ENCODE measurements around the gene LIPC. TPM values are rescaled to one million over a fixed set of nuclear protein-coding genes. Genes with fewer than 3 reads are reported as not detected.

LIPC gene
- total RNA-seq, 1 donor from 2014 or later: under 0.01 TPM

DNA sequence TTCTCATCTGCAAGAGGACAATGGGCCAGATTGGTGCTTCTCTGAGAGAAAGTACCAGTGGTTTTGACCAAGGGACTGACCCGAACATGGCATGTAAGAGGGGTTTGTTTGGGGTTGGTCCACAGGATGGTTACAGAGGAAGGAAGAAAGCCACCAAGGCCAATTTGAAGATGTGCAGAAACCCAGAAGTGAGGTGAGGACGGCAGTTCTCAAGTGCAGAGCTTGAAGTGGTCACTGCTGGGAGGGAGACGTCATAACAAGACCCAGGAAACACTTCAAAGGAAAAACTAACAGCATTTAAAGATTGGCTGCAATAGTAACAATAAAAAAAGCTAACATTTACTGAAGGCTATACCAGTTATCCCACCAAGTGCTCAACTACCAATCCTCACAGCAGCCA is 29.1 kb downstream of the LIPC start:
- peaks cover 11 to 20% (median 14%) of the 10 kb centered on the region in 3 donors for H3K4me1 ChIP-seq (ENCODE audit: control insufficient read depth in 3 of 3, insufficient read depth in 3 of 3, low read length in 3 of 3)
- no peaks in the 10 kb centered on the region for H3K36me3 ChIP-seq (ENCODE audit: control insufficient read depth in 3 of 3, insufficient read depth in 3 of 3, low read length in 3 of 3)
- no peaks in the 10 kb centered on the region for H3K9me3 ChIP-seq (ENCODE audit: control insufficient read depth in 3 of 3, low read length in 3 of 3)
- H3K9ac ChIP-seq (ENCODE audit: low read depth in 1 of 3, low read length in 3 of 3): no peak overlapping the region
- no peak overlapping the region for H3K4me3 ChIP-seq (ENCODE audit: low read length in 3 of 3)
- H3K27ac ChIP-seq (ENCODE audit: low read depth, low read length): no peak overlapping the region
- H3K27me3 ChIP-seq (ENCODE audit: control insufficient read depth in 3 of 3, insufficient read depth in 3 of 3, low read length in 3 of 3): no peaks in the 10 kb centered on the region

DNA sequence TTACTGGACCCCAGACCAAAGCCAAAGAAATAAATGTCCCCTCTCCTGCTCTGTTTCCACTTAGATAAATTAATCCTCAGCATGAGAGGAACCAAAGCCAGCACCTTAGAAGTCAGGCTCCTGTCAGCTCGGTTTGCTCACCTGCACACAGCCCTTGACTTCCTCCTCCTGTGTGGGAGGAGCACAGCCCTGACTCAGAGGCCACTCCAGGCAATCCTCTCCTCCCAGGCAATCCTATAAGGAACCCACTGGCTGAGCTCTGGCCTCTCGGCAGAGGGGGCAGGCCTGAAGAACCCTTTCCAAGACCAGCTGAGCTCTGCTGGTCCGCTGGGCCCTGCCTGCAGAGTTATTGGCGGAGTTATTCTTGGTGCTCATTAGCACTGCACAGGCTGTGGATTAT is 30.8 kb downstream of the LIPC start:
- H3K27me3 ChIP-seq (ENCODE audit: control insufficient read depth in 3 of 3, insufficient read depth in 3 of 3, low read length in 3 of 3): no peaks in the 10 kb centered on the region
- no peak overlapping the region for H3K27ac ChIP-seq (ENCODE audit: low read depth, low read length)
- H3K36me3 ChIP-seq (ENCODE audit: control insufficient read depth in 3 of 3, insufficient read depth in 3 of 3, low read length in 3 of 3): no peaks in the 10 kb centered on the region
- H3K9ac ChIP-seq (ENCODE audit: low read depth in 1 of 3, low read length in 3 of 3): no peak overlapping the region
- peaks cover 11 to 20% (median 14%) of the 10 kb centered on the region in 3 donors for H3K4me1 ChIP-seq (ENCODE audit: control insufficient read depth in 3 of 3, insufficient read depth in 3 of 3, low read length in 3 of 3)
- no peaks in the 10 kb centered on the region for H3K9me3 ChIP-seq (ENCODE audit: control insufficient read depth in 3 of 3, low read length in 3 of 3)
- H3K4me3 ChIP-seq (ENCODE audit: low read length in 3 of 3): no peak overlapping the region

DNA sequence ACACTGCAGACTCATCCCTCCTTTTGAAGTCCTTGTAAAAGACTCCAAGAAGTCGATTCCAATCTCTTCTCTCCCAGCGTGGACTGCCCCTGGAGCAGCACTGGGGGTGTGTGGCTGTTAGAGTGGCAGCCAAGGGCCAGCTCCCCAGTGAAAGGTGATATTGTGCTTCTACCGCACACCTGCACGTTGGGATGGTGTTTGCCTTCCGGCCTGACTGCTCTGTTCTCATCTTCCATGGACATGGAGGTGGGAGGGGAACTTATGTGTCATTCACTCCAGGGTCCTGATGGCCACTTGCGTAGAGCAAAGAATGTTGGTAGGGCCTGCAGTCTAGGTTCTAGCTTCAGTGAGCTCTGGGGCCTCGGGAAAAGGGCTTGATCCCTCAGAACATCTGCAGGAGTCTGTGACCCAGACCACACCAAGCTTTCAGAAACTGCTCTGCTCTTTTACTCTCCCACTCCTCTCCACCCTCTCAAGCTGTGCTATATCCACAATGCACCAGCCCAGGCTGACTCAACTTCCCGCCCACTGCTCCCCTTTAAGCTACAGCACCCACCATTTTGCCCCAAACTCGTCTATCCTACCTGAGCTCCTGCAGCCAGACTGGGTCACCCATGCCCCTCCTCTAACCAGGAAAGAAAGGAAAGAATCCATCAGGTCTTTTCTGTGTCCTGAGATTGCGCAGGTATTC is 31.3 kb downstream of the LIPC start:
- no peaks in the 10 kb centered on the region for H3K36me3 ChIP-seq (ENCODE audit: control insufficient read depth in 3 of 3, insufficient read depth in 3 of 3, low read length in 3 of 3)
- no peaks in the 10 kb centered on the region for H3K9me3 ChIP-seq (ENCODE audit: control insufficient read depth in 3 of 3, low read length in 3 of 3)
- H3K4me3 ChIP-seq (ENCODE audit: low read length in 3 of 3): no peak overlapping the region
- no peak overlapping the region for H3K27ac ChIP-seq (ENCODE audit: low read depth, low read length)
- H3K9ac ChIP-seq (ENCODE audit: low read depth in 1 of 3, low read length in 3 of 3): no peak overlapping the region
- H3K27me3 ChIP-seq (ENCODE audit: control insufficient read depth in 3 of 3, insufficient read depth in 3 of 3, low read length in 3 of 3): no peaks in the 10 kb centered on the region
- H3K4me1 ChIP-seq (ENCODE audit: control insufficient read depth in 3 of 3, insufficient read depth in 3 of 3, low read length in 3 of 3): peaks cover 11 to 20% (median 14%) of the 10 kb centered on the region in 3 donors

DNA sequence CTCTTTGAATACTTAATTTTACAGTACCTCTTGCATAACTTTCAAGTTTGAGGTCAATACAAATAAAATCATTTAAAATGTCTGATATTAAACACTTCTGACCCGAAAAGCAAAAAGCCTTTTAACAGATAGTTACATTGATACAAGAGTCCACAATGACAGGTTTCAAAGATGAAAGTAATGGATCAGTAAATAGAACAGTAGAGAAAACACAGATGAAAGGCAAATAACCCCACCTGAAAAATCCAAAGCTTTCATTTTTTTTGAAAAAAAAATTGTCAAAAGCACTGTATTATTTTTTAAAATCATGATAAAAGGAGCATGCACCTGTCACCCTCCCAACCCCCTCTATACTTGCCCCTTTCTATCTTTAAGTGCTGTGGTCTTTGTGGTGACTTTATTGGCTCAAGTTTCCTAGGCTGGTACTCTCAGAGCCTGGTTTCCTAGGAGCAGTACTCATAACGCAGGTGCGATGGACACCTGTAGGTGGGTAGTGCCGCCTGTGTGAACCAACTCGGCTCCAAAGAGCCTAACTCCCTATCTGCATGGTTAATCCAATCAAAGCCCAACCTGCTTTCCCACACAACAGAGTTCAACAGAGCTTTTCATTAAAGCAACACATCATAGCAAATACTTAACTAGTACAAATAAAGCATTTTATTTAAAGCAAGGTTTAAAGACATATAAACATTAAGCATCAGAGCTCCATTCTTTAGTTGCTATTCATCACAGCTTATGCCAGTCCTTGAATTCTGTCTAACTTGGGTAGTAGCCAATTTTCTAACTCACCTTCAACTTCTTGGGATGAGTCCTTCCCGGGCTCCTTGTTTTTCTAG is 32.2 kb downstream of the LIPC start:
- no peaks in the 10 kb centered on the region for H3K9me3 ChIP-seq (ENCODE audit: control insufficient read depth in 3 of 3, low read length in 3 of 3)
- no peaks in the 10 kb centered on the region for H3K27me3 ChIP-seq (ENCODE audit: control insufficient read depth in 3 of 3, insufficient read depth in 3 of 3, low read length in 3 of 3)
- H3K9ac ChIP-seq (ENCODE audit: low read depth in 1 of 3, low read length in 3 of 3): no peak overlapping the region
- H3K4me3 ChIP-seq (ENCODE audit: low read length in 3 of 3): no peak overlapping the region
- no peaks in the 10 kb centered on the region for H3K36me3 ChIP-seq (ENCODE audit: control insufficient read depth in 3 of 3, insufficient read depth in 3 of 3, low read length in 3 of 3)
- H3K27ac ChIP-seq (ENCODE audit: low read depth, low read length): no peak overlapping the region
- H3K4me1 ChIP-seq (ENCODE audit: control insufficient read depth in 3 of 3, insufficient read depth in 3 of 3, low read length in 3 of 3): peaks cover 6 to 11% (median 8%) of the 10 kb centered on the region in 3 donors

DNA sequence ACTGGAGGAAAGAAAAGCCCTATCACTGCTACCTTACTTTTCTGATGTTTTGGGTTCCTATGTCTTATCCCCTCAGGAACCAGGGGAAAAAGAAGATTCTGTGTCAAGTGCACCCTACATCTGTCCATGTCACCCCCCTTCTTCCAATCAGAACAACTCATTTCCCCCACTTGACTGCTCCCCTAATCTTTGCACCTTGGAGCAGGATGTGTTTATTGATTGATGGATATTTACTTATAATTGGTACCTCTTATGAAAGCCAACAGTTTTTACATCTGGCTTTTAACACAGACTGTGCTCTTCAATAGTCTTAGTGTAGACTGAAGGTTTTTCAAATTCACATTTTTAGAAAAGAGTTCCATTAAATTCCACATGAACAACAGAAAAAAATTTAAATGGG is 33.3 kb downstream of the LIPC start:
- H3K9me3 ChIP-seq (ENCODE audit: control insufficient read depth in 3 of 3, low read length in 3 of 3): no peaks in the 10 kb centered on the region
- H3K9ac ChIP-seq (ENCODE audit: low read depth in 1 of 3, low read length in 3 of 3): no peak overlapping the region
- peaks cover 0 to 2% (median 0%) of the 10 kb centered on the region in 3 donors for H3K4me1 ChIP-seq (ENCODE audit: control insufficient read depth in 3 of 3, insufficient read depth in 3 of 3, low read length in 3 of 3)
- H3K27ac ChIP-seq (ENCODE audit: low read depth, low read length): no peak overlapping the region
- H3K27me3 ChIP-seq (ENCODE audit: control insufficient read depth in 3 of 3, insufficient read depth in 3 of 3, low read length in 3 of 3): no peaks in the 10 kb centered on the region
- no peaks in the 10 kb centered on the region for H3K36me3 ChIP-seq (ENCODE audit: control insufficient read depth in 3 of 3, insufficient read depth in 3 of 3, low read length in 3 of 3)
- no peak overlapping the region for H3K4me3 ChIP-seq (ENCODE audit: low read length in 3 of 3)

DNA sequence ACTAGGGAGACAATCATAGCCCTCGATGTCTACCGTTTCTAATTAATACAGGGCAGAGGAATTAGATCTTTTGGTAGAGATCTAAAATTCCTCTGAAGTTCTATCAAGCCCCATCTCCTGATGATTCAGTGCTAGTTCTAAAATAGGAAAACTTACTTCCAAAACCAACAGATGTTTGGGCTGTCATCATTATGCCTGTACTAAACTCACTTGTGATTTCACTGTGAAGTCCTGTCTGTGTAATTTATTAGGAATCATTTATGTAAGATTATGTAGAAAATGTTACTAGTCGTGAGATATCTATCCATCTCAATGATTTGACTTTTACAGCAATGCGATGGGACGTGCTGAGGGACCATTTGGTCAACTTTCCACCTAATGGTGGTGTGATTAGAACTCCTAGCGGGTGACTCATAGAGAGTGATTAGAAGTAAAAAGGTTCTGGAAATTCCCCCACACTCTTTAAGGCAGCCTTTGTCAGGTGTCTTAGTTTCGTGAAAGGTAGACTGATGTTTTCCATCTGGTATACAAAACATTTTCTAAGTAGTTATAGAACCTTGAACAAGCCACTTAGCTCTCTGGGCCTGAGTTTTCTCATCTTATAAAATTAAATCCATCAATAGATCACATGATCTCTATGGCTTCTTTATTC is 34.2 kb downstream of the LIPC start:
- H3K36me3 ChIP-seq (ENCODE audit: control insufficient read depth in 3 of 3, insufficient read depth in 3 of 3, low read length in 3 of 3): no peaks in the 10 kb centered on the region
- H3K9me3 ChIP-seq (ENCODE audit: control insufficient read depth in 3 of 3, low read length in 3 of 3): no peaks in the 10 kb centered on the region
- H3K4me1 ChIP-seq (ENCODE audit: control insufficient read depth in 3 of 3, insufficient read depth in 3 of 3, low read length in 3 of 3): no peaks in the 10 kb centered on the region
- H3K4me3 ChIP-seq (ENCODE audit: low read length in 3 of 3): no peak overlapping the region
- no peak overlapping the region for H3K9ac ChIP-seq (ENCODE audit: low read depth in 1 of 3, low read length in 3 of 3)
- no peaks in the 10 kb centered on the region for H3K27me3 ChIP-seq (ENCODE audit: control insufficient read depth in 3 of 3, insufficient read depth in 3 of 3, low read length in 3 of 3)
- H3K27ac ChIP-seq (ENCODE audit: low read depth, low read length): no peak overlapping the region

DNA sequence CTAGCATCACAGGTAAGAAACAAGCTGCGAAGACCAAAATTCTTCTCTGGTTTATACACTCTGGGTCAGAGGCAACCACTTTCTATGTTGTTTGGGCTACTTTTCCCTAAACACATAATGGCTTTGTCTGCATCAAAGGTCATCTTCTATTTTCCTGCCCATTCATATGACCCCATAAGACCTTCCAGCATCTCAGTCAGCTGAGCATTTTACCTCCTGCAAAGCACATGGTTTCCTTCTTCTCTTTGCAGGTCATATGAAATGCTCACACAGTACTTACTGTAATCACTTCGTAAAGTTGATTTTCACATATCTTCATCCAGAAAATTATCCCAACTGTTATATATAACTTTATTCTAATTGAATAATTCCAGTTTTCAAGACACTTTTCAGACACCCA is 34.8 kb downstream of the LIPC start:
- no peaks in the 10 kb centered on the region for H3K4me1 ChIP-seq (ENCODE audit: control insufficient read depth in 3 of 3, insufficient read depth in 3 of 3, low read length in 3 of 3)
- H3K27ac ChIP-seq (ENCODE audit: low read depth, low read length): no peak overlapping the region
- H3K4me3 ChIP-seq (ENCODE audit: low read length in 3 of 3): no peak overlapping the region
- H3K9ac ChIP-seq (ENCODE audit: low read depth in 1 of 3, low read length in 3 of 3): no peak overlapping the region
- H3K27me3 ChIP-seq (ENCODE audit: control insufficient read depth in 3 of 3, insufficient read depth in 3 of 3, low read length in 3 of 3): no peaks in the 10 kb centered on the region
- no peaks in the 10 kb centered on the region for H3K9me3 ChIP-seq (ENCODE audit: control insufficient read depth in 3 of 3, low read length in 3 of 3)
- H3K36me3 ChIP-seq (ENCODE audit: control insufficient read depth in 3 of 3, insufficient read depth in 3 of 3, low read length in 3 of 3): no peaks in the 10 kb centered on the region

DNA sequence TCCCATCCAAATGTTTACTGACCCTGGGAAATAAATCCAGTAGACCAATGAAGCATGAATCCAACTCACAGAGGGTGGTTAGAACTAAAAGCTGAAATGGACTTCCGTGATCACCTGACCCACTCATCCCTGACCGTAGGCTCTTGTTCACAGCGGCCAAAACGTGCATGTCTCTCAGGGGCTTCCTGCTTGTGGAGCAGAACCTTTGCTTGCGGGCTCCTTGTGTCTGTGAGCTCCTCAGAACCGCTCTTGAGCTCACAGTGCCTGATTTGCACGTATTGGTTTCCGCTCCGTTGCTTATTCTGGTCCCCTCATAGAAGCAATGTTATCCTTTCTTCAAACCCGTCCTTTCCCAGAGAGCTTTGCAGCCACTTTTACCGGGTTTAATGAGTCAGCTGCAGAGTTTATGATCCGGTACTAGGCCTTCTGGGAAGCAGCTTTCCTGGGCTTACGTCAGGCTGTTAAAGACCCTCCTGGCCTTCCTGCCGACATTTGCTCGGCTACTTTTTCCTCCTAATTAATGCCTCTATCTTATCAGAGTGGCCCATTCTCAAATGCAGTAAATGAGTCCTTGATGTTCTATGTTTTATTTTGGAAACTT is 35.4 kb downstream of the LIPC start:
- H3K27ac ChIP-seq (ENCODE audit: low read depth, low read length): no peak overlapping the region
- H3K4me1 ChIP-seq (ENCODE audit: control insufficient read depth in 3 of 3, insufficient read depth in 3 of 3, low read length in 3 of 3): no peaks in the 10 kb centered on the region
- no peak overlapping the region for H3K4me3 ChIP-seq (ENCODE audit: low read length in 3 of 3)
- H3K27me3 ChIP-seq (ENCODE audit: control insufficient read depth in 3 of 3, insufficient read depth in 3 of 3, low read length in 3 of 3): no peaks in the 10 kb centered on the region
- H3K36me3 ChIP-seq (ENCODE audit: control insufficient read depth in 3 of 3, insufficient read depth in 3 of 3, low read length in 3 of 3): no peaks in the 10 kb centered on the region
- H3K9ac ChIP-seq (ENCODE audit: low read depth in 1 of 3, low read length in 3 of 3): no peak overlapping the region
- H3K9me3 ChIP-seq (ENCODE audit: control insufficient read depth in 3 of 3, low read length in 3 of 3): no peaks in the 10 kb centered on the region

DNA sequence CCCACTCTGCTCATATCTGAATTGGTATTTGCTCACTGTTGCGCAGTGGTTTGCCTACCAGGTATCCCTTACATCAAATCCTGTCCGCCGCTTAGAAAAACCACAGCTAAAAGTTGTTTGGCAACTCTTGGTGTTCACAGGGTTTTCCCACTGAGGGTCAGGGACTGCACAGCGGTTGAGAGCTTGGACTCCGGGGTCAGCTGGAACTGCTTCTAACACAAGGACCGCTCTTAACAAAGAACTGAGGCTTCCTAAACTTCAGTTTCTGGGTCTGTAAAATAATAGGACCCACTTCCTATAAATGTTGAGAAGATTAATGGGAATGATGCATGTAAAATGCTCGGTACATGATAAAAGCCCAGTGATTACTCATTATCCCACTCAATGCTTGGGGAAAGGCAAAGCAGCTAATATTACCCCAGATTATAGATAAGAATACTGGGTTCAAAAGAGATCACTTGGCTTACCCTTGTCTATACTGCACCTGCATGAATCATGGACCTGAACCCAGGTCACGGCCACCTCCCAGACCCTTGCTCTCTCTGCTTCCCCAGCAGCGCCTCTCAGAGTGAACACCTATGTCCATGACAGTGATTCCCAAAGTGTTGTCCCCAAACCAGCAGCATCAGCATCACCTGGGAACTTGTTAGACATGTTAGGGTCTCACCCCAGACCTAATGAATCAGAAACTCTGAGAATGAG is 36.1 kb downstream of the LIPC start:
- H3K9me3 ChIP-seq (ENCODE audit: control insufficient read depth in 3 of 3, low read length in 3 of 3): no peaks in the 10 kb centered on the region
- H3K4me3 ChIP-seq (ENCODE audit: low read length in 3 of 3): no peak overlapping the region
- no peak overlapping the region for H3K9ac ChIP-seq (ENCODE audit: low read depth in 1 of 3, low read length in 3 of 3)
- no peaks in the 10 kb centered on the region for H3K36me3 ChIP-seq (ENCODE audit: control insufficient read depth in 3 of 3, insufficient read depth in 3 of 3, low read length in 3 of 3)
- no peaks in the 10 kb centered on the region for H3K27me3 ChIP-seq (ENCODE audit: control insufficient read depth in 3 of 3, insufficient read depth in 3 of 3, low read length in 3 of 3)
- H3K27ac ChIP-seq (ENCODE audit: low read depth, low read length): no peak overlapping the region
- H3K4me1 ChIP-seq (ENCODE audit: control insufficient read depth in 3 of 3, insufficient read depth in 3 of 3, low read length in 3 of 3): peaks cover 0 to 3% (median 2%) of the 10 kb centered on the region in 3 donors

Measured in skeletal muscle tissue (tissue), 4 donors.